Measurements from ENCODE around the gene RLN3.

DNA sequence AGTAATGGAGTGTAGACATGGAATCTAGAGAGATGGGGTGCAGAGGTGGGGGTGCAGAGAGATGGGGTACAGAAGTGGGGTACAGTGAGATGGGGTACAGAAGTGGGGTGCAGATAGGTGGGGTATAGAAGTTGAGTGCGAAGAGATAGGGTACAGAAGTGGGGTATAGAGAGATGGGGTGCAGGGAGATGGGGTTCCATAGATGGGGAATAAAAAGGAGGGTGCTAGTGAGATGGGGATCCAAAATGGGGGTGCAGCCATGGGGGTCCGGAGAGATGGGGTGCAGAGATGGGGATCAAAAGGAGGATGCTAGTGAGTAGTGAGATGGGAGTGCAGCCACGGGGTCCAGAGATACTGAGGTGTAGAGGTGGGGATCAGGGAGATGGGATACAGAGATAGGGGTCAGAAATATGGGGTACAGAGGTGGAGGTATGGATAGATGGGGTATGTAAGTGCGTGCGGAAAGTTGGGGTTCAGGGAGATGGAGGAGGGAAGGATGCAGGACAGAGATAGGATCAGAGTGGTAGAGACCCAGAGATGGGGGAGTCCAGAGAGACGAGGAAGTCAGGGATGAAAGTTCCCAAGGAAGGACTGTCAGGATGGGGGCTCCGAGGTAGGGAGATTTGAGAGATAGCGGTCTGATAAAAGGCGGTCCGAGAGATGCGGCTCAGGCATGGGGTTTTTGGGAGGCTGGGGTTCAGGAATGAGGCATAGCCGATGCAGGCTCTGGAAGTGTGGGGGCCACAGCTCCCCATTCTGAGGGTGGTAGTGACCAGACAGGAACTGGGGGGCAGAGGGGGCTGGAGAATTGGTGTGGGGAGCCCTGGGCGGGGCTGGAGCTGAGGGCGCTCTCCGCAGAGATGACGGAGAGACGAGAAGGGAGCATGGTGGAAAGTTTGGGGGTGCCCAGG lies 30.5 kb downstream of the RLN3 start:
- TF ChIP-seq POLR2A (IDR thresholded peaks at IDR 0.05), result no peak
- TF ChIP-seq, protein P1, sequence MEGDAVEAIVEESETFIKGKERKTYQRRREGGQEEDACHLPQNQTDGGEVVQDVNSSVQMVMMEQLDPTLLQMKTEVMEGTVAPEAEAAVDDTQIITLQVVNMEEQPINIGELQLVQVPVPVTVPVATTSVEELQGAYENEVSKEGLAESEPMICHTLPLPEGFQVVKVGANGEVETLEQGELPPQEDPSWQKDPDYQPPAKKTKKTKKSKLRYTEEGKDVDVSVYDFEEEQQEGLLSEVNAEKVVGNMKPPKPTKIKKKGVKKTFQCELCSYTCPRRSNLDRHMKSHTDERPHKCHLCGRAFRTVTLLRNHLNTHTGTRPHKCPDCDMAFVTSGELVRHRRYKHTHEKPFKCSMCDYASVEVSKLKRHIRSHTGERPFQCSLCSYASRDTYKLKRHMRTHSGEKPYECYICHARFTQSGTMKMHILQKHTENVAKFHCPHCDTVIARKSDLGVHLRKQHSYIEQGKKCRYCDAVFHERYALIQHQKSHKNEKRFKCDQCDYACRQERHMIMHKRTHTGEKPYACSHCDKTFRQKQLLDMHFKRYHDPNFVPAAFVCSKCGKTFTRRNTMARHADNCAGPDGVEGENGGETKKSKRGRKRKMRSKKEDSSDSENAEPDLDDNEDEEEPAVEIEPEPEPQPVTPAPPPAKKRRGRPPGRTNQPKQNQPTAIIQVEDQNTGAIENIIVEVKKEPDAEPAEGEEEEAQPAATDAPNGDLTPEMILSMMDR (IDR thresholded peaks at IDR 0.05), result peak in 1 of 6 experiments; percentile 22
